COLO668 (cell line): ENCODE measurements around the gene TNS3.

Experiments used
- DNase-seq: peaks from one replicate; lab custom pipeline; 2025; ENCODE audit not compliant: unreplicated experiment; lab: John Stamatoyannopoulos, UW

Gene TNS3

GRCh38 chr7:47413526-47414341 lies 168.2 kb downstream of the TNS3 start:
- no peak for DNase-seq

- DNase-seq = no peak
Observed at GRCh38 chr7:47411901-47412300, 170.0 kb downstream of the TNS3 start.

- DNase-seq = no peak
Observed at GRCh38 chr7:47411281-47411869, 170.5 kb downstream of the TNS3 start.

GRCh38 chr7:47408675-47409074 lies 173.2 kb downstream of the TNS3 start:
- no peak for DNase-seq

- DNase-seq = no peak
Observed at GRCh38 chr7:47407821-47408674, 173.9 kb downstream of the TNS3 start.

- DNase-seq = no peak
Observed at GRCh38 chr7:47407136-47407535, 174.8 kb downstream of the TNS3 start.

GRCh38 chr7:47406801-47407129 lies 175.1 kb downstream of the TNS3 start:
- DNase-seq = no peak

GRCh38 chr7:47405921-47406800 lies 175.8 kb downstream of the TNS3 start:
- DNase-seq = no peak

GRCh38 chr7:47405286-47405904 lies 176.5 kb downstream of the TNS3 start:
- no peak for DNase-seq

GRCh38 chr7:47404010-47404409 lies 177.9 kb downstream of the TNS3 start:
- DNase-seq = no peak

- no peak for DNase-seq
Observed at GRCh38 chr7:47402941-47403866, 178.7 kb downstream of the TNS3 start.

GRCh38 chr7:47401611-47402570 lies 180.0 kb downstream of the TNS3 start:
- DNase-seq = no peak

- peak; percentile 25 for DNase-seq
Observed at GRCh38 chr7:47400741-47401206, 181.1 kb downstream of the TNS3 start.

GRCh38 chr7:47400001-47400400 lies 181.9 kb downstream of the TNS3 start:
- DNase-seq = no peak

- DNase-seq = no peak
Observed at GRCh38 chr7:47394751-47395252, 187.1 kb downstream of the TNS3 start.

- no peak for DNase-seq
Observed at GRCh38 chr7:47394216-47394615, 187.7 kb downstream of the TNS3 start.

GRCh38 chr7:47393406-47393805 lies 188.5 kb downstream of the TNS3 start:
- no peak for DNase-seq

- DNase-seq = no peak
Observed at GRCh38 chr7:47392241-47392759, 189.6 kb downstream of the TNS3 start.
